ENCODE measurements around the gene SCUBE3.

The SCUBE3 gene

GRCh38 chr6:35214869-35215664 lies 1.3 kb downstream of the SCUBE3 start:
- no peak for DNase-seq

- no peak for DNase-seq
Measured at GRCh38 chr6:35215665-35216411, 2.1 kb downstream of the SCUBE3 start.

DNA sequence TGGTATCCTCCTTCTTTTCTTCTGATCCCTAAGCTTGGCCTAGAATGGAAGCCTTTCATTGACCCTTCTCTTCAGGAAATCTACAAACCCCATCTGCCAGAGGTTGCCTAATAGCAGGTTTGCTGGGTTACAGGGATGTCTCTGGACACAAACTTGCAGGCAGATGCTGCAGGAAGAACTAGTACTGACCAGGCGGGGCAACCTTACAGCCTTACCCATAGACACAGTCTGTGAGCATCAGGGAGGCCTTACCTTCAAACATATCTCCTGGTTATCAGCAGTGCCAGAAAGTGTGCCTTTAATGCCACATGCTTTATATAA lies 2.6 kb downstream of the SCUBE3 start:
- no peak for DNase-seq

- no peak for DNase-seq
Measured at GRCh38 chr6:35216851-35217811, 3.4 kb downstream of the SCUBE3 start.

GRCh38 chr6:35218021-35218420 lies 4.3 kb downstream of the SCUBE3 start:
- DNase-seq, result no peak

DNA sequence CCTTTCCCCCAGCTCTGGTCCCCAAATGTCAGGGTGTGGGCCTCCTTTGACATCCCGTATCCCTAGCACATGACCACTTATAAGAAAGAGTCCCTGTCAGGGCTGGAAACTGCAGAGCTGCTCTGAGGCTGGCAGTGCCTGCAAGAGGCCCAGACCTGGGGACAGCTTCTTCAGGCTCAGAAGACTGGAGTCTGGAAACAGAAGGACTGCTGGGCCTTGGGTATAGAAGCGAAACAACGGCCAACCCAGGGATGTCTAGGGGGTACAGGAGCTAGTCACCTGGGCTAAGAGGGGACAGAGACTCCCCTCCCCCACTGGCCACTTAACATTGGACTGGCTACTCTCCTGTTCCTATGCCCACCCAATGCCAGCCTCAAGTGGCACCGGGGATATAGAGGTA lies 4.7 kb downstream of the SCUBE3 start:
- no peak for DNase-seq

GRCh38 chr6:35219683-35220326 lies 6.0 kb downstream of the SCUBE3 start:
- DNase-seq, result no peak

- DNase-seq, result no peak
Measured at GRCh38 chr6:35220711-35221110, 7.0 kb downstream of the SCUBE3 start.

- DNase-seq, result no peak
Measured at GRCh38 chr6:35223396-35223795, 9.6 kb downstream of the SCUBE3 start.

- DNase-seq, result no peak
Measured at GRCh38 chr6:35224720-35225119, 11.0 kb downstream of the SCUBE3 start.

DNA sequence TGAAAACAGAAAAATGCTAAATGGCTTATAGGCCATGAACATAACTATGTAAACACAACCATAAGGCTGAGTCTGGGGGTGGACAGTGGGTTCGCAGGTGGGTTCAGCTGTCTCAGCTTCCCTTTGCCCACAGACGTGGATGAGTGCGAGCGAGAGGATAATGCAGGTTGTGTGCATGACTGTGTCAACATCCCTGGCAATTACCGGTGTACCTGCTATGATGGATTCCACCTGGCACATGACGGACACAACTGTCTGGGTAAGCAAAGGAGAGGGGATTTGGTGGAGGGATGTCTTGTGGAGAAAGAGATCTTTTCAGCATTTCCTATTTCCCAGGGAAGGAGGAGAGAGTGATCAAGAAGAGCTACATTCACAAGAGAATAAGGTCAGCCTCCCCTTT lies 14.7 kb downstream of the SCUBE3 start:
- DNase-seq, result no peak

DNA sequence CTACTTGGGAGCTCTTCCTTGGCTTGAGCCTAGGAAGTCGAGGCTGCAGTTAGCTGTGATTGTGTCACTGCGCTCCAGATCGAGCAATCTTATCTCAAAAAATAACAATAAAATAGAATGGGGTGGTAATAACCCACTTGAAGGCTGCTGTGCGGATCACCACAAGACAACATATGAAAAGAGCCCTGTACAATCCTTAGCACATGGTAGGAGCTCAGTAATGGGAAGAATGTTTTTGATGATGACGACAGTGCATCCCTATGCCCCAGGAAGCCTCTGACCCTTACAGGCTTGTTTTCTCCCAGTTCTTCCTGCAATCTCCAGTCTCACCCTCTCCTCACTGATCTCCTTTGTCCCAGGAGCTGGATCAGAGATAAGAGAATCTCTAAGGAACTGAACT lies 15.5 kb downstream of the SCUBE3 start:
- no peak for DNase-seq

DNA sequence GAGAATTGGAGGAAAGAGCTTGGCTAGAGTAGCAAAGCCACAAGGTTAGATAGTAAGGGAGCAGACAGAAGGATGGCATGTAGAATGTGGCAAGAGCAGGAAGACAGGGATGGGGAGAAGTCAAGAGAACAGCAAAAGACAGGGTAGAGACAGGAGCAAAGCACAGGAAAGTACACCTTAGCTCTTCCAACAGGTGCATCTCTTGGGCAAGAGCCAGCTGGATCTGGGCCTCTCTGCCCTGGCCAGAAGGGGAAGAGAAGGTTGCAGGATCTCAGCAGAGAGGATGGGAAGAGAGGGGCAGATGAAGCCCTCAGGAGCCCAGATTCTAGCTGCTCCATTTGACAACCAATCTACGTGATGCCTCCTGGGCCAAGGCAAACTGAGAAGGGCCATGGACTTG lies 16.7 kb downstream of the SCUBE3 start:
- DNase-seq, result no peak

DNA sequence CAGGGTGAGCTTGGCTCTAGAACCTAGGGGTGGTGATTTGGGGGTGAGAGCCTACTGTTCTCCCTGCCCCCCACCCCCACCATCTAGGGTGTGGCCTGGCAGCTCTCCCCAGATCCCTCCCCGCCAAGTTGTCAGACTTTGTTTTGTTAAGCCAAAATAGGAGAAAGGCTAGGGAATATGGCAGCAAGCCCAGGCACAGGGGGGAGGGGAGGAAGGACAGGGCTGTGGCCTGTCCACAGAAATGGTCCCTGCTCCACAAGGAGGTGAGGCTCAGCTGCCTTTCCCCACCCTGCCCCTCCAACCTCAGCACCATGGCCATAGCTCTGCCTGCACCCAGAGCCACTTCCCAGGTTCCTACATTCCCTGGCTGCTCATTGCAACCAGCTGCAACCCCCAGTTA lies 17.2 kb downstream of the SCUBE3 start:
- DNase-seq, result no peak

GRCh38 chr6:35231563-35231962 lies 17.8 kb downstream of the SCUBE3 start:
- no peak for DNase-seq

- no peak for DNase-seq
Measured at GRCh38 chr6:35234901-35235300, 21.1 kb downstream of the SCUBE3 start.

DNA sequence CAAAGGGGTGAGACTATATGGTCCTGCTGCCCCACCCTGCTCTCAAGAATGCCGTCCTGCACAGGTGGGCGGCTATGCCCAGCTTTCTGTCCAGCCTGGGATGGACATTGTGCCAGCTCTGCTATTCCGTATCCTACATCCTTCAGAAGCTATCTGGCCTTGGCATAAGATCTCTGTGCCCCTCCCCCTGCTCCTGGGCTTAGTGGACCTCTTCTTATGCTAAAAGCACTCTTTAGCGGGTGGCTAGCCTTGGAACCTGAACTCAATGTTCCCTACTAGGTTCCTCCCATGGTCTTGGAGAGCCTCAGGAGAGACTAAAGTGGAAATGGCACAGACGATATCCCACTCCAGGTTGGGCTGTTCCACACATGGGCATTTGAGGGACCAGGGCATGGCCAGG lies 22.5 kb downstream of the SCUBE3 start:
- no peak for DNase-seq

DNA sequence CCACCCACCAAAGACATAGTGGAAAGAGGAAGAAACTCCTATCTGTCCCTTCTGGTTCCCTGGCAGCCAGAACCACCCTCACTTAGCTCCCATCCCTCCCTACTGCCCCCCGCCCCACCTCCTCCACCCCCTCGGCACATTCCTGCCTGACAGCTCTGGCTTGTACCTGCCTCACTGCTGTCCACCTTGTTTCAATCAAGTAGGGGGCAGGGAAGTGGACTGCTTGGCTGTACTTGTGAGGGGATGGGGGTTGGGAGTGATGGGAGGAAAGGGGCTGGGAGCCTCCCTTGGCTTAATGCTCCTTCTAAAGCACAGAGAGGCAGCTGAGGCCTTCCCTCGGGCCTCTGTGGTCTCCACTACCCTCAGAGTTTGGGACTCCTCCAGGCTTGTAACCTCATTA lies 23.7 kb downstream of the SCUBE3 start:
- no peak for DNase-seq

DNA sequence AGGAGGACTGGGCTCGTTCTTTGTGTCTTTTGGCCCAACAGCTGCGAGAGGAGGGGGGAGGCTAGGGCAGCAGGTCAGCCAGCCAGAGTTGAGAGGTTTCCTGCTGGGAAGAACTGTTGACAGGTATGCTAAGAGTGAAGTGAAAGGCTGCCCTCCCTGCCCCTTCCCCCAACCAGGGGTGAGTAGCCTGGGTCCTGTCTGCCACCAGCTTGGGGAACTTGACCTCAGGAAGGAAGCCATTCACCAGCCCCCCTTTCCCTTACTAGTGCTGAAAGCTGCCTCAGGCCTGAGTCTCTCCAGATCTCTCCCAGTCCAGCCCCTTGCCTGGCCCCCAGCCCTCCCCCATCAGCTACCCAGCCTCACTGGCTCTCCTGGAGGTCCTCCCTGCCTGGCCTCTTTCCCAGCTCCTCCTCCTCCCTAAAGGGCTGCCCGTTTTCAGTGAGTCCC lies 25.1 kb downstream of the SCUBE3 start:
- DNase-seq, result no peak

- no peak for DNase-seq
Measured at GRCh38 chr6:35239581-35239980, 25.8 kb downstream of the SCUBE3 start.

GRCh38 chr6:35240838-35241801 lies 27.4 kb downstream of the SCUBE3 start:
- DNase-seq, result peak; percentile 16

DNA sequence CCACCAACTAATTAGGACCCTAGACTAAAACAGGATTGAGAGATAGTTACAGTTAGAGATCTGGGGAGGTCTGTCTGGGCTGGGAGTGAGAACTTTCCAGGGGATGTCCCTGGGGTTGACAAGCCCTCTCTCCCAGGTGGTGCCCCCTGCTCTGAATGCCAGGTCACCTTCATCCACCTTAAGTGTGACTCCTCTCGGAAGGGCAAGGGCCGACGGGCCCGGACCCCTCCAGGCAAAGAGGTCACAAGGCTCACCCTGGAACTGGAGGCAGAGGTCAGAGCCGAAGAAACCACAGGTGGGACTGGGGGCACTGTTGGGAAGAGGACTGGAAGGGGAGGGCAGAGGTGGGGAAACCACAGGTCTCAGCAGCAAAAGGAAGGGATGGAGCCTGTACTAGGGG lies 28.7 kb downstream of the SCUBE3 start:
- no peak for DNase-seq
